Hepatocyte (in vitro differentiated cells): Measurements from ENCODE around the gene EXOC2. TPM values are rescaled to one million over a fixed set of nuclear protein-coding genes. Genes with fewer than 3 reads are reported as not detected.

Experiments used
- DNase-seq: peaks from one replicate; pipeline ENCODE4 v3.0.0-alpha.2; 2016; ENCODE audit warnings: low spot score
- H2AFZ ChIP-seq: fragments of 200-600 bp; sonication (generic); 2 replicates; pipeline ENCODE4 v1.6.0; 2016; ENCODE audit warnings: antibody characterized with exemption, mild to moderate bottlenecking
- H3K27ac ChIP-seq: fragments of 200-600 bp; sonication (generic); 2 replicates; pipeline ENCODE4 v1.5.1; 2016; ENCODE audit warnings: mild to moderate bottlenecking
- H3K27me3 ChIP-seq: fragments of 200-600 bp; sonication (generic); 2 replicates; pipeline ENCODE4 v1.6.1; 2016
- H3K36me3 ChIP-seq: fragments of 200-600 bp; sonication (generic); replicated peaks from 2 replicates; pipeline ENCODE4 v1.5.1; 2016; ENCODE audit warnings: low read depth; ENCODE audit not compliant: insufficient read depth
- H3K4me1 ChIP-seq: fragments of 200-600 bp; sonication (generic); 2 replicates; pipeline ENCODE4 v1.5.1; 2016; ENCODE audit warnings: mild to moderate bottlenecking, moderate library complexity; ENCODE audit not compliant: insufficient read depth
- H3K4me2 ChIP-seq: fragments of 200-600 bp; sonication (generic); 2 replicates; pipeline ENCODE4 v1.6.0; 2016
- H3K4me3 ChIP-seq: fragments of 200-600 bp; sonication (generic); 2 replicates; pipeline ENCODE4 v1.5.1; 2016; ENCODE audit warnings: mild to moderate bottlenecking
- H3K79me2 ChIP-seq: fragments of 200-600 bp; sonication (generic); 2 replicates; pipeline ENCODE4 v1.6.0; 2017; ENCODE audit warnings: mild to moderate bottlenecking
- H3K9me2 ChIP-seq: fragments of 200-600 bp; sonication (generic); replicated peaks from 2 replicates; pipeline ENCODE4 v1.6.0; 2017; ENCODE audit warnings: mild to moderate bottlenecking; ENCODE audit not compliant: insufficient read depth
- H3K9me3 ChIP-seq: fragments of 200-600 bp; sonication (generic); 2 replicates; pipeline ENCODE4 v1.5.1; 2016; ENCODE audit warnings: low read depth, mild to moderate bottlenecking
- H4K20me1 ChIP-seq: fragments of 200-600 bp; sonication (generic); 2 replicates; pipeline ENCODE4 v1.6.0; 2016; ENCODE audit warnings: mild to moderate bottlenecking; ENCODE audit not compliant: insufficient read depth, poor library complexity, severe bottlenecking
- CTCF ChIP-seq: fragments of 200-600 bp; sonication (generic); IDR thresholded peaks from 2 replicates; pipeline ENCODE4 v1.5.1; 2016; ENCODE audit warnings: antibody characterized with exemption, mild to moderate bottlenecking; ENCODE audit not compliant: poor library complexity
- EZH2 ChIP-seq: fragments of 200-600 bp; sonication (generic); IDR thresholded peaks from 2 replicates; pipeline ENCODE4 v1.6.1; 2016; ENCODE audit warnings: antibody characterized with exemption, mild to moderate bottlenecking, borderline replicate concordance
- EZH2phosphoT487 ChIP-seq: fragments of 200-600 bp; sonication (generic); IDR thresholded peaks from one replicate; pipeline ENCODE4 v1.6.1; 2018; ENCODE audit warnings: antibody characterized with exemption, mild to moderate bottlenecking, low read depth, moderate library complexity; ENCODE audit not compliant: unreplicated experiment, severe bottlenecking
- WGBS: methylation state at CpG from one replicate; pipeline ENCODE4 v1.1.6; 2016; ENCODE audit warnings: low lambda C conversion rate; ENCODE audit errors: missing lambda C conversion rate; 5-methylcytosine and 5-hydroxymethylcytosine counted together
- polyA plus RNA-seq: library from polyadenylated mRNA; unstranded; fragments of >200 nt; fragmentation: Nextera tagmentation; extraction: Ambion mirVana; gene quantifications from 2 replicates; pipeline ENCODE4 v1.2.1, GENCODE V29; 2016
- total RNA-seq: library from RNA; depleted of rRNA; stranded (reverse); fragments of >200 nt; gene quantifications from 2 replicates; pipeline ENCODE4 v1.2.3, GENCODE V29; 2014

The EXOC2 gene
- total and polyA plus RNA-seq, 2 experiments from 2014 or later, result 15.4 to 27.0 TPM

- H3K4me3 ChIP-seq, result no peak overlapping the region
- H4K20me1 ChIP-seq, result no peaks in the 10 kb centered on the region
- no peak overlapping the region for H3K27ac ChIP-seq
- no peaks in the 10 kb centered on the region for H3K79me2 ChIP-seq
- H3K27me3 ChIP-seq, result no peaks in the 10 kb centered on the region
- H3K9me3 ChIP-seq, result no peaks in the 10 kb centered on the region
- no peak for DNase-seq
- TF ChIP-seq EZH2phosphoT487, result no peak
- TF ChIP-seq CTCF, result no peak
- WGBS, result 80% methylated on average over 9 of the region's 9 CpGs
- no peaks in the 10 kb centered on the region for H3K9me2 ChIP-seq
- H3K4me1 ChIP-seq, result no peaks in the 10 kb centered on the region
- no peaks in the 10 kb centered on the region for H3K36me3 ChIP-seq
- H2AFZ ChIP-seq, result no peak overlapping the region
- no peak overlapping the region for H3K4me2 ChIP-seq
Observed at GRCh38 chr6:439641-440167, 253.2 kb downstream of the EXOC2 start.

GRCh38 chr6:438634-439170 is 254.2 kb downstream of the EXOC2 start:
- no peaks in the 10 kb centered on the region for H3K9me2 ChIP-seq
- H3K36me3 ChIP-seq, result no peaks in the 10 kb centered on the region
- H3K4me1 ChIP-seq, result no peaks in the 10 kb centered on the region
- no peak overlapping the region for H2AFZ ChIP-seq
- no peaks in the 10 kb centered on the region for H4K20me1 ChIP-seq
- no peak overlapping the region for H3K4me3 ChIP-seq
- TF ChIP-seq EZH2phosphoT487 (no peak), CTCF (no peak), EZH2 (no peak)
- no peaks in the 10 kb centered on the region for H3K79me2 ChIP-seq
- DNase-seq, result no peak
- WGBS, result 87% methylated on average over 12 of the region's 12 CpGs
- no peak overlapping the region for H3K4me2 ChIP-seq
- no peaks in the 10 kb centered on the region for H3K27me3 ChIP-seq
- H3K9me3 ChIP-seq, result no peaks in the 10 kb centered on the region
- H3K27ac ChIP-seq, result no peak overlapping the region

GRCh38 chr6:437037-437392 is 255.9 kb downstream of the EXOC2 start:
- Histone ChIP-seq H2AFZ (no peak overlapping the region), H3K27me3 (no peaks in the 10 kb centered on the region), H3K4me1 (no peaks in the 10 kb centered on the region), H3K4me2 (no peak overlapping the region), H3K9me2 (no peaks in the 10 kb centered on the region), H3K36me3 (no peaks in the 10 kb centered on the region), H3K9me3 (no peaks in the 10 kb centered on the region), H3K27ac (no peak overlapping the region), H3K4me3 (no peak overlapping the region), H3K79me2 (no peaks in the 10 kb centered on the region), H4K20me1 (no peaks in the 10 kb centered on the region)
- no peak for DNase-seq
- WGBS, result 96% methylated on average over 6 of the region's 6 CpGs
- no peak for TF ChIP-seq CTCF
- TF ChIP-seq EZH2, result no peak
- TF ChIP-seq EZH2phosphoT487, result no peak
